ENCODE measurements around the gene LEMD3.

The LEMD3 gene

GRCh38 chr12:65220761-65221160, 51.4 kb downstream of the LEMD3 start:
- no peaks in the 10 kb centered on the region for H3K4me1 ChIP-seq (ENCODE audit: control insufficient read depth, low read depth, low read length)
- no peak overlapping the region for H2AK5ac ChIP-seq (ENCODE audit: low read length)
- H3K4me2 ChIP-seq (ENCODE audit: low read length): no peak overlapping the region
- H4K8ac ChIP-seq (ENCODE audit: low read depth, low read length): no peak overlapping the region
- no CpG with 5 or more reads among the region's 2 CpGs for WGBS (ENCODE audit: extremely low coverage, insufficient coverage, low lambda C conversion rate)
- no peaks in the 10 kb centered on the region for H3K27me3 ChIP-seq (ENCODE audit: insufficient read depth, low read length, poor library complexity)
- H3K9ac ChIP-seq (ENCODE audit: low read length): no peak overlapping the region
- no peak overlapping the region for H3K4me3 ChIP-seq (ENCODE audit: low read length)
- no peaks in the 10 kb centered on the region for H3K79me2 ChIP-seq (ENCODE audit: control insufficient read depth, insufficient read depth, low read length)
- H3K4ac ChIP-seq (ENCODE audit: low read depth, low read length): no peak overlapping the region
- H3K79me1 ChIP-seq (ENCODE audit: low read length): no peaks in the 10 kb centered on the region
- no peak overlapping the region for H2BK15ac ChIP-seq (replicated peaks; ENCODE audit: low read depth)
- H2BK120ac ChIP-seq (ENCODE audit: low read depth, low read length): no peak overlapping the region
- no peak for DNase-seq
- no peak overlapping the region for H4K5ac ChIP-seq (ENCODE audit: low read length)
- H3K56ac ChIP-seq (ENCODE audit: low read length): no peak overlapping the region
- H3K27ac ChIP-seq (ENCODE audit: low read depth, low read length): no peak overlapping the region
- H3K18ac ChIP-seq (ENCODE audit: low read length): no peak overlapping the region
- no peaks in the 10 kb centered on the region for H3K36me3 ChIP-seq (ENCODE audit: control insufficient read depth, insufficient read depth, low read length)
- no peak overlapping the region for H3K23ac ChIP-seq (ENCODE audit: low read length)
- H2BK5ac ChIP-seq (ENCODE audit: low read length): no peak overlapping the region

- no peak overlapping the region for H3K18ac ChIP-seq (ENCODE audit: low read length)
- no peak for DNase-seq
- no peak overlapping the region for H3K23ac ChIP-seq (ENCODE audit: low read length)
- H3K27me3 ChIP-seq (ENCODE audit: insufficient read depth, low read length, poor library complexity): no peaks in the 10 kb centered on the region
- H3K4ac ChIP-seq (ENCODE audit: low read depth, low read length): no peak overlapping the region
- H2BK15ac ChIP-seq (replicated peaks; ENCODE audit: low read depth): no peak overlapping the region
- WGBS (ENCODE audit: extremely low coverage, insufficient coverage, low lambda C conversion rate): no CpG with 5 or more reads among the region's 1 CpG
- no peaks in the 10 kb centered on the region for H3K4me1 ChIP-seq (ENCODE audit: control insufficient read depth, low read depth, low read length)
- H4K5ac ChIP-seq (ENCODE audit: low read length): no peak overlapping the region
- H2BK5ac ChIP-seq (ENCODE audit: low read length): no peak overlapping the region
- H3K79me2 ChIP-seq (ENCODE audit: control insufficient read depth, insufficient read depth, low read length): no peaks in the 10 kb centered on the region
- no peak overlapping the region for H3K4me3 ChIP-seq (ENCODE audit: low read length)
- no peak overlapping the region for H2AK5ac ChIP-seq (ENCODE audit: low read length)
- no peaks in the 10 kb centered on the region for H3K79me1 ChIP-seq (ENCODE audit: low read length)
- H4K8ac ChIP-seq (ENCODE audit: low read depth, low read length): no peak overlapping the region
- H3K56ac ChIP-seq (ENCODE audit: low read length): no peak overlapping the region
- no peaks in the 10 kb centered on the region for H3K36me3 ChIP-seq (ENCODE audit: control insufficient read depth, insufficient read depth, low read length)
- H3K9ac ChIP-seq (ENCODE audit: low read length): no peak overlapping the region
- no peak overlapping the region for H3K4me2 ChIP-seq (ENCODE audit: low read length)
- H3K27ac ChIP-seq (ENCODE audit: low read depth, low read length): no peak overlapping the region
- H2BK120ac ChIP-seq (ENCODE audit: low read depth, low read length): no peak overlapping the region
These were observed 60.1 kb downstream of the LEMD3 start for GRCh38 chr12:65229441-65229840.

DNA sequence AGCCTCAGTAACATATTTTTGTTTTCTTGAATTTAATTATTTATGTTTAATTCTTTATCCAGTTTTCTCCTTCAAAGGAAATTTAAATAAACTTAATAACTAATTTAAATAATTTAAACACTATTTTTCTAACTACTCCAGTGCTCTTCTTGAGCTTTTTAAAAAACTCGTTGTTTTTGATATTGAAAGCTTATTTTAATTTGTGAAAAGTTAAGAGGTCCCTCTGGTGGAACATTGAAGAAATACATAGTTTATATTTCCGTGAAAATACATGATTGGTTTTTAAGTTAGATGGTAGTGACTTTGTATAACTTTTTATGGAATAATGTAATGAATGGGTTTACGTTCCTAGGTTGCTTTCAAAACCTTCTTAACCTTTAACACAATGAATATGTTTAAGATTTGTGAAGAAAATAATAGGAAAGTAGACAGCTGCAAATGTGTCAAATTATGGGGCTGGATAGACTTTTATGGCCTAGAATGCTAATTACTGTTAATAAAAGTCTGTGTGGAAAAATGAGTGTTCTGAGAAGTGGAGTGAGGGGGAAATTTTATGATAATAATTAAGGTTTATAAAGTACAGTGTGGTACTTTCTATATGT, 63.2 kb downstream of the LEMD3 start:
- H3K36me3 ChIP-seq (ENCODE audit: control insufficient read depth, insufficient read depth, low read length): no peaks in the 10 kb centered on the region
- H2BK5ac ChIP-seq (ENCODE audit: low read length): no peak overlapping the region
- no peak overlapping the region for H2AK5ac ChIP-seq (ENCODE audit: low read length)
- no peak overlapping the region for H3K23ac ChIP-seq (ENCODE audit: low read length)
- DNase-seq: peak; percentile 13
- no peak overlapping the region for H3K18ac ChIP-seq (ENCODE audit: low read length)
- no peak overlapping the region for H3K4me3 ChIP-seq (ENCODE audit: low read length)
- no peak overlapping the region for H3K56ac ChIP-seq (ENCODE audit: low read length)
- H3K79me2 ChIP-seq (ENCODE audit: control insufficient read depth, insufficient read depth, low read length): no peaks in the 10 kb centered on the region
- WGBS (ENCODE audit: extremely low coverage, insufficient coverage, low lambda C conversion rate): 100% methylated on average over 2 of the region's 3 CpGs
- H3K9ac ChIP-seq (ENCODE audit: low read length): no peak overlapping the region
- no peak overlapping the region for H3K4me2 ChIP-seq (ENCODE audit: low read length)
- H4K5ac ChIP-seq (ENCODE audit: low read length): no peak overlapping the region
- no peak overlapping the region for H4K8ac ChIP-seq (ENCODE audit: low read depth, low read length)
- H3K4me1 ChIP-seq (ENCODE audit: control insufficient read depth, low read depth, low read length): no peaks in the 10 kb centered on the region
- no peaks in the 10 kb centered on the region for H3K79me1 ChIP-seq (ENCODE audit: low read length)
- no peak overlapping the region for H3K4ac ChIP-seq (ENCODE audit: low read depth, low read length)
- no peak overlapping the region for H3K27ac ChIP-seq (ENCODE audit: low read depth, low read length)
- H3K27me3 ChIP-seq (ENCODE audit: insufficient read depth, low read length, poor library complexity): no peaks in the 10 kb centered on the region
- no peak overlapping the region for H2BK120ac ChIP-seq (ENCODE audit: low read depth, low read length)
- no peak overlapping the region for H2BK15ac ChIP-seq (replicated peaks; ENCODE audit: low read depth)

DNA sequence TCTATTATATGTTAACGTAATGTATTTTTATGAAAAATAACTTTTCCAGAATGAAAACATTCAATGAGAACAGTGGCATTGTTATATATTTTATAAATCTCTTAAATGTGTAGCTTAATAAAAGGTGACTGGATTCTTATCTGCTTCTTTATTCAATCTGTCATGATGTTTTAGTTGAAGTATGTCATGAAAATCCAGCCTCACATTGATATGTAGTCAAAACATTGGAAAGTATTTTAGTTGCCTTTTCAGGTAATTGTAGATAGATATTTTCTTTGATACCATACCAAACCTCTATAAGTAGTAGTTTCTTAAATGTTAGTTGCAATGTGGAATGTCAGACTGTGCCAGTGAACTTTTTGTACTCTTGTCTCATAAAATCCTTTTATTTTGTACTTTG, 67.8 kb downstream of the LEMD3 start:
- no peak overlapping the region for H2BK15ac ChIP-seq (replicated peaks; ENCODE audit: low read depth)
- H4K8ac ChIP-seq (ENCODE audit: low read depth, low read length): no peak overlapping the region
- H3K79me2 ChIP-seq (ENCODE audit: control insufficient read depth, insufficient read depth, low read length): no peaks in the 10 kb centered on the region
- no peaks in the 10 kb centered on the region for H3K36me3 ChIP-seq (ENCODE audit: control insufficient read depth, insufficient read depth, low read length)
- H2BK5ac ChIP-seq (ENCODE audit: low read length): no peak overlapping the region
- no peak overlapping the region for H3K27ac ChIP-seq (ENCODE audit: low read depth, low read length)
- no peaks in the 10 kb centered on the region for H3K27me3 ChIP-seq (ENCODE audit: insufficient read depth, low read length, poor library complexity)
- no peaks in the 10 kb centered on the region for H3K79me1 ChIP-seq (ENCODE audit: low read length)
- WGBS (ENCODE audit: extremely low coverage, insufficient coverage, low lambda C conversion rate): 100% methylated on average over 1 of the region's 1 CpG
- H3K4ac ChIP-seq (ENCODE audit: low read depth, low read length): no peak overlapping the region
- no peak overlapping the region for H3K4me3 ChIP-seq (ENCODE audit: low read length)
- no peak overlapping the region for H2AK5ac ChIP-seq (ENCODE audit: low read length)
- no peak overlapping the region for H3K9ac ChIP-seq (ENCODE audit: low read length)
- no peak overlapping the region for H2BK120ac ChIP-seq (ENCODE audit: low read depth, low read length)
- no peak overlapping the region for H3K23ac ChIP-seq (ENCODE audit: low read length)
- DNase-seq: no peak
- no peak overlapping the region for H3K56ac ChIP-seq (ENCODE audit: low read length)
- no peaks in the 10 kb centered on the region for H3K4me1 ChIP-seq (ENCODE audit: control insufficient read depth, low read depth, low read length)
- H4K5ac ChIP-seq (ENCODE audit: low read length): no peak overlapping the region
- H3K4me2 ChIP-seq (ENCODE audit: low read length): no peak overlapping the region
- H3K18ac ChIP-seq (ENCODE audit: low read length): no peak overlapping the region

GRCh38 chr12:65238609-65239008, 69.2 kb downstream of the LEMD3 start:
- H3K27me3 ChIP-seq (ENCODE audit: insufficient read depth, low read length, poor library complexity): no peaks in the 10 kb centered on the region
- H3K79me1 ChIP-seq (ENCODE audit: low read length): no peaks in the 10 kb centered on the region
- DNase-seq: no peak
- H3K4me2 ChIP-seq (ENCODE audit: low read length): no peak overlapping the region
- H3K9ac ChIP-seq (ENCODE audit: low read length): no peak overlapping the region
- WGBS (ENCODE audit: extremely low coverage, insufficient coverage, low lambda C conversion rate): no CpG with 5 or more reads among the region's 3 CpGs
- H2BK5ac ChIP-seq (ENCODE audit: low read length): no peak overlapping the region
- no peak overlapping the region for H2BK15ac ChIP-seq (replicated peaks; ENCODE audit: low read depth)
- H3K18ac ChIP-seq (ENCODE audit: low read length): no peak overlapping the region
- no peaks in the 10 kb centered on the region for H3K4me1 ChIP-seq (ENCODE audit: control insufficient read depth, low read depth, low read length)
- no peak overlapping the region for H3K56ac ChIP-seq (ENCODE audit: low read length)
- H3K27ac ChIP-seq (ENCODE audit: low read depth, low read length): no peak overlapping the region
- no peak overlapping the region for H4K8ac ChIP-seq (ENCODE audit: low read depth, low read length)
- no peak overlapping the region for H3K4me3 ChIP-seq (ENCODE audit: low read length)
- H3K79me2 ChIP-seq (ENCODE audit: control insufficient read depth, insufficient read depth, low read length): no peaks in the 10 kb centered on the region
- no peak overlapping the region for H3K23ac ChIP-seq (ENCODE audit: low read length)
- H2AK5ac ChIP-seq (ENCODE audit: low read length): no peak overlapping the region
- no peaks in the 10 kb centered on the region for H3K36me3 ChIP-seq (ENCODE audit: control insufficient read depth, insufficient read depth, low read length)
- H4K5ac ChIP-seq (ENCODE audit: low read length): no peak overlapping the region
- no peak overlapping the region for H2BK120ac ChIP-seq (ENCODE audit: low read depth, low read length)
- no peak overlapping the region for H3K4ac ChIP-seq (ENCODE audit: low read depth, low read length)
